ENCODE data around the gene PRKN.

PRKN gene

GRCh38 chr6:161830866-161831616 is 896.5 kb downstream of the PRKN start:
- H4K20me1 ChIP-seq (ENCODE audit: insufficient read depth, low read length), result no peaks in the 10 kb centered on the region
- H3K9me3 ChIP-seq (replicated peaks; ENCODE audit: insufficient read depth, low read length), result no peaks in the 10 kb centered on the region
- H3K4me2 ChIP-seq (ENCODE audit: low read depth, low read length), result no peak overlapping the region
- H3K27ac ChIP-seq (ENCODE audit: low read length), result no peak overlapping the region
- no peak overlapping the region for H3K9ac ChIP-seq (ENCODE audit: low read length)
- no peaks in the 10 kb centered on the region for H3K36me3 ChIP-seq (replicated peaks; ENCODE audit: insufficient read depth, low read length)
- TF ChIP-seq, protein P1, sequence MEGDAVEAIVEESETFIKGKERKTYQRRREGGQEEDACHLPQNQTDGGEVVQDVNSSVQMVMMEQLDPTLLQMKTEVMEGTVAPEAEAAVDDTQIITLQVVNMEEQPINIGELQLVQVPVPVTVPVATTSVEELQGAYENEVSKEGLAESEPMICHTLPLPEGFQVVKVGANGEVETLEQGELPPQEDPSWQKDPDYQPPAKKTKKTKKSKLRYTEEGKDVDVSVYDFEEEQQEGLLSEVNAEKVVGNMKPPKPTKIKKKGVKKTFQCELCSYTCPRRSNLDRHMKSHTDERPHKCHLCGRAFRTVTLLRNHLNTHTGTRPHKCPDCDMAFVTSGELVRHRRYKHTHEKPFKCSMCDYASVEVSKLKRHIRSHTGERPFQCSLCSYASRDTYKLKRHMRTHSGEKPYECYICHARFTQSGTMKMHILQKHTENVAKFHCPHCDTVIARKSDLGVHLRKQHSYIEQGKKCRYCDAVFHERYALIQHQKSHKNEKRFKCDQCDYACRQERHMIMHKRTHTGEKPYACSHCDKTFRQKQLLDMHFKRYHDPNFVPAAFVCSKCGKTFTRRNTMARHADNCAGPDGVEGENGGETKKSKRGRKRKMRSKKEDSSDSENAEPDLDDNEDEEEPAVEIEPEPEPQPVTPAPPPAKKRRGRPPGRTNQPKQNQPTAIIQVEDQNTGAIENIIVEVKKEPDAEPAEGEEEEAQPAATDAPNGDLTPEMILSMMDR (IDR thresholded peaks at IDR 0.05; ENCODE audit: low read length), result no peak
- TF ChIP-seq EZH2phosphoT487 (IDR thresholded peaks at IDR 0.05; ENCODE audit: low read length) (no peak), EZH2 (optimal IDR thresholded peaks at IDR 0.05; ENCODE audit: low read depth, low read length) (no peak)
- H3K4me3 ChIP-seq (ENCODE audit: low read length), result no peak overlapping the region
- no peaks in the 10 kb centered on the region for H3K27me3 ChIP-seq (replicated peaks; ENCODE audit: insufficient read depth, low read length)
- H2AFZ ChIP-seq (ENCODE audit: low read length), result no peak overlapping the region
- H3F3A ChIP-seq (ENCODE audit: insufficient read depth, low read length), result no peaks in the 10 kb centered on the region
- no peaks in the 10 kb centered on the region for H3K79me2 ChIP-seq (ENCODE audit: low read length)
- H3K4me1 ChIP-seq (ENCODE audit: low read length), result no peaks in the 10 kb centered on the region
- no peaks in the 10 kb centered on the region for H3K9me2 ChIP-seq (replicated peaks; ENCODE audit: insufficient read depth, low read length)
- DNase-seq, result no peak

DNA sequence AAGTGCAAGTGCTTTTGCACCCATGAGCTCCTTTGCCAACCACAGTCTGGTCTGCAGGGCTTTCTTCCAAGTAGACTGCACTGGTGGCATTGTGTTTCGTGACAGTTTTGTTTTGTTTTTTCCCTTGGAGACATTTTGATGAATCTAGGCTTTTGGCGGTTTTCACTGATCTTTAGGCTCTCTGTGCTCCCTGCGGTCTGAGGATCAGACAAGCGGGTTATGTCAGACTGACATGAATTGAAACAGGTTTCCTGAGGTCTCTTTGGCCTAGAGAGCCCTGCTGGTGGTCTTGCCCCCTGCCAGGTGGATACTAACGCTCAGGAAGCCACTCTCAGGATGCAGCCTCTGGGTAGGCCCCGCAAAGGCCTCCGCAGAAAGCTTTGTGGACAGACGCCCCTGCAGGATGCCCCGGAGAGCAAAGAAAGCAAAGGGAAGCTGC is 898.3 kb downstream of the PRKN start:
- no peak for DNase-seq
- H3K9me2 ChIP-seq (replicated peaks; ENCODE audit: insufficient read depth, low read length), result no peaks in the 10 kb centered on the region
- no peaks in the 10 kb centered on the region for H3K79me2 ChIP-seq (ENCODE audit: low read length)
- no peaks in the 10 kb centered on the region for H3K4me1 ChIP-seq (ENCODE audit: low read length)
- no peaks in the 10 kb centered on the region for H3K9me3 ChIP-seq (replicated peaks; ENCODE audit: insufficient read depth, low read length)
- H3F3A ChIP-seq (ENCODE audit: insufficient read depth, low read length), result no peaks in the 10 kb centered on the region
- TF ChIP-seq EZH2phosphoT487 (IDR thresholded peaks at IDR 0.05; ENCODE audit: low read length) (no peak), EZH2 (optimal IDR thresholded peaks at IDR 0.05; ENCODE audit: low read depth, low read length) (no peak)
- TF ChIP-seq, protein P1 (IDR thresholded peaks at IDR 0.05; ENCODE audit: low read length), result no peak
- H3K4me3 ChIP-seq (ENCODE audit: low read length), result no peak overlapping the region
- no peaks in the 10 kb centered on the region for H3K36me3 ChIP-seq (replicated peaks; ENCODE audit: insufficient read depth, low read length)
- H3K9ac ChIP-seq (ENCODE audit: low read length), result no peak overlapping the region
- H3K27ac ChIP-seq (ENCODE audit: low read length), result no peak overlapping the region
- no peak overlapping the region for H2AFZ ChIP-seq (ENCODE audit: low read length)
- H4K20me1 ChIP-seq (ENCODE audit: insufficient read depth, low read length), result no peaks in the 10 kb centered on the region
- no peaks in the 10 kb centered on the region for H3K27me3 ChIP-seq (replicated peaks; ENCODE audit: insufficient read depth, low read length)
- no peak overlapping the region for H3K4me2 ChIP-seq (ENCODE audit: low read depth, low read length)

GRCh38 chr6:161828355-161828754 is 899.2 kb downstream of the PRKN start:
- no peaks in the 10 kb centered on the region for H4K20me1 ChIP-seq (ENCODE audit: insufficient read depth, low read length)
- H3K9ac ChIP-seq (ENCODE audit: low read length), result no peak overlapping the region
- no peaks in the 10 kb centered on the region for H3K9me2 ChIP-seq (replicated peaks; ENCODE audit: insufficient read depth, low read length)
- H3K27me3 ChIP-seq (replicated peaks; ENCODE audit: insufficient read depth, low read length), result no peaks in the 10 kb centered on the region
- no peaks in the 10 kb centered on the region for H3K36me3 ChIP-seq (replicated peaks; ENCODE audit: insufficient read depth, low read length)
- no peak for DNase-seq
- no peaks in the 10 kb centered on the region for H3K9me3 ChIP-seq (replicated peaks; ENCODE audit: insufficient read depth, low read length)
- H3K27ac ChIP-seq (ENCODE audit: low read length), result no peak overlapping the region
- no peak overlapping the region for H3K4me2 ChIP-seq (ENCODE audit: low read depth, low read length)
- no peaks in the 10 kb centered on the region for H3F3A ChIP-seq (ENCODE audit: insufficient read depth, low read length)
- no peak overlapping the region for H3K4me3 ChIP-seq (ENCODE audit: low read length)
- no peaks in the 10 kb centered on the region for H3K79me2 ChIP-seq (ENCODE audit: low read length)
- H3K4me1 ChIP-seq (ENCODE audit: low read length), result no peaks in the 10 kb centered on the region
- H2AFZ ChIP-seq (ENCODE audit: low read length), result no peak overlapping the region
- no peak for TF ChIP-seq EZH2 (optimal IDR thresholded peaks at IDR 0.05; ENCODE audit: low read depth, low read length)
- TF ChIP-seq EZH2phosphoT487 (IDR thresholded peaks at IDR 0.05; ENCODE audit: low read length), result no peak
- TF ChIP-seq, protein P1 (IDR thresholded peaks at IDR 0.05; ENCODE audit: low read length), result no peak
